HFF-Myc (cell line): Measurements from ENCODE around the gene SV2C.

Experiments used
- DNase-seq: peaks from one replicate; pipeline ENCODE4 v3.0.0-alpha.2; 2011; ENCODE audit warnings: low read depth; ENCODE audit errors: extremely low read depth
- H3K4me3 ChIP-seq: replicated peaks from 2 replicates; pipeline ENCODE4 v1.5.1; 2011; ENCODE audit warnings: low read depth, mild to moderate bottlenecking, control low read depth, low read length
- TF ChIP-seq, protein P1 (sequence below): IDR thresholded peaks from 2 replicates; pipeline ENCODE4 v1.5.1; 2012; ENCODE audit warnings: mild to moderate bottlenecking, low read depth, low read length, control low read depth; ENCODE audit errors: missing control alignments

The SV2C gene

GRCh38 chr5:76399268-76399667 is 316.1 kb downstream of the SV2C start:
- TF ChIP-seq, protein P1, sequence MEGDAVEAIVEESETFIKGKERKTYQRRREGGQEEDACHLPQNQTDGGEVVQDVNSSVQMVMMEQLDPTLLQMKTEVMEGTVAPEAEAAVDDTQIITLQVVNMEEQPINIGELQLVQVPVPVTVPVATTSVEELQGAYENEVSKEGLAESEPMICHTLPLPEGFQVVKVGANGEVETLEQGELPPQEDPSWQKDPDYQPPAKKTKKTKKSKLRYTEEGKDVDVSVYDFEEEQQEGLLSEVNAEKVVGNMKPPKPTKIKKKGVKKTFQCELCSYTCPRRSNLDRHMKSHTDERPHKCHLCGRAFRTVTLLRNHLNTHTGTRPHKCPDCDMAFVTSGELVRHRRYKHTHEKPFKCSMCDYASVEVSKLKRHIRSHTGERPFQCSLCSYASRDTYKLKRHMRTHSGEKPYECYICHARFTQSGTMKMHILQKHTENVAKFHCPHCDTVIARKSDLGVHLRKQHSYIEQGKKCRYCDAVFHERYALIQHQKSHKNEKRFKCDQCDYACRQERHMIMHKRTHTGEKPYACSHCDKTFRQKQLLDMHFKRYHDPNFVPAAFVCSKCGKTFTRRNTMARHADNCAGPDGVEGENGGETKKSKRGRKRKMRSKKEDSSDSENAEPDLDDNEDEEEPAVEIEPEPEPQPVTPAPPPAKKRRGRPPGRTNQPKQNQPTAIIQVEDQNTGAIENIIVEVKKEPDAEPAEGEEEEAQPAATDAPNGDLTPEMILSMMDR, result no peak
- no peak for DNase-seq

GRCh38 chr5:76400466-76400865 is 317.3 kb downstream of the SV2C start:
- H3K4me3 ChIP-seq, result no peak overlapping the region
- TF ChIP-seq, protein P1, result no peak
- no peak for DNase-seq

More at GRCh38 chr5:76399268-76399667, 316.1 kb downstream of the SV2C start:
- no peak overlapping the region for H3K4me3 ChIP-seq

GRCh38 chr5:76401801-76402250 is 318.6 kb downstream of the SV2C start:
- no peak for DNase-seq
- no peak overlapping the region for H3K4me3 ChIP-seq
- TF ChIP-seq, protein P1, result no peak

DNA sequence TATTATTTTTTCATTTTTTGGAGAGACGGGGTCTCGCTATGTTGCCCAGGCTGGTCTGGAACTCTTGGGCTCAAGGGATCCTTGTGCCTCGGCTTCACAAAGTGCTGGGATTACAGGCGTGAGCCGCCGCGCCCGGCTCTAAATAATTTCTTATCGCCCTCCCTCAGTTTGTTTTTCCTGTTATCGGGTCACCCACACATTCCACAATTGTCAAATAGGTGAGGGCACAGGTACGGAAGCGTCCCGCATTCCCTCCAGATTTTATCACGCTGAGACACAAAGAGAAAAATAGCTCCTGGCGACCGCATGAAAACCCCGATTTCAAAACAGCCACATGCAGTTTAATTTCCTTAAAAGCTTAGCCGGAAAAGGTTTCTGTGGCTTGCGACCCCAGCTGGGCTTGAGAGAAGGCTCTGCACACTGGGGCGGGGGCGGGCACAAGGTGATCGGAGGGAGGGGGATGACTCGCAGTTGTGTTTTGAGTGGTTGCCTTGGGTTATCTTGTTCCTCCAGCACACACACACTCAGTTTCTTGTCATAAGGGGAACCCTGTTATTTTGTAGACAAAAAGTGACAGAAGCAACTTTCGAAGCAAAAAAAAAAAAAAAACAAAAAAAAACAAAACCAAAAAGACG is 319.2 kb downstream of the SV2C start:
- TF ChIP-seq, protein P1, result no peak
- no peak for DNase-seq
- peak overlapping the region; percentile 45 for H3K4me3 ChIP-seq

DNA sequence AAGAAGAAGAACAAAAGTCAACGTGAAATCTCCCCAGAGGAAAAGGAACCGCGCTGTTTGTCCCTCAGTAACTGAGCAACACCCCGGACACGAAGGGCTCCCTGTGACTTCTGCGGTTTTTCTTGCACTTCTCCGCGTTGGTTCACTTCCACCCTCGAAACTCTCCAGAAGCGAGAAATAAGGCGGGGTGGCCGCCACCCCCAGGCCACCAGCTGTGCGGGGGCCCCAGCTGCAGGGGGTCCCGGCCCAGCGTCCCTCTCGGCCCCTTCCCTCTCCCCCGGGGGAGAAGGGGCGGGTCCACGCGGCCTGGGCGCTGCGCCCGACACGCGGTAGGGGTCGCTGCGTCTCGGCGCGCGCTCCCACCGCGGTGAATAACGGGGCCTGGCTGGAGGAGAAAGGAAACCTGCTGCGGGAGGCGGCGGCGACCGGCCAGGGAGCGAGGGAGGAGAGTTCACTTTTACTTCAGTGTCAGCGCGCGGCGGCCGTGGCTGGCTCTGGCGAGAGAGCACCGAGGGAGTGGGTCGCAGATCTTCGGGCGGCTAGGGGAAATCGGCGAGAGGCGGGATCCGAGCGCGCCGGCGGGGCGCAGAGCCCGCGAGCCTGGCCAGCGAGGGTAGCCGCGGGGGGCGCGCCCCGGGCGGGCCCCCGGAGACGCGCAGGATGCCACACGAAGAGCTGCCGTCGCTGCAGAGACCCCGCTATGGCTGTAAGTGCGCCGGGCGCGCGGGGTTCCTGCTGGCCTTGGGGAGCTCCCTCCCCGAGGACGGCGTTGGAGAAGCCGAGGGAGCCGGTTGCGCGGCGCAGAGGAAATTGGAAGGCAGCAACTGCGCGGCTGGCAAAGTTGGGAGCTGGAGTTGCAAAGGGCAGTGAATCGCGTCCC is 319.9 kb downstream of the SV2C start, which contains the start of gene IQGAP2:
Gene IQGAP2 (plus strand): TSS at position 400 of the 880 bp plus-strand sequence. CDS start 261 bp downstream, at position 661.
- TF ChIP-seq, protein P1, result peak; percentile 72
- H3K4me3 ChIP-seq, result peak within 1 kb of the TSS; percentile 45
- no peak for DNase-seq
